ENCODE data around the gene ZNF771.

ZNF771 gene

DNA sequence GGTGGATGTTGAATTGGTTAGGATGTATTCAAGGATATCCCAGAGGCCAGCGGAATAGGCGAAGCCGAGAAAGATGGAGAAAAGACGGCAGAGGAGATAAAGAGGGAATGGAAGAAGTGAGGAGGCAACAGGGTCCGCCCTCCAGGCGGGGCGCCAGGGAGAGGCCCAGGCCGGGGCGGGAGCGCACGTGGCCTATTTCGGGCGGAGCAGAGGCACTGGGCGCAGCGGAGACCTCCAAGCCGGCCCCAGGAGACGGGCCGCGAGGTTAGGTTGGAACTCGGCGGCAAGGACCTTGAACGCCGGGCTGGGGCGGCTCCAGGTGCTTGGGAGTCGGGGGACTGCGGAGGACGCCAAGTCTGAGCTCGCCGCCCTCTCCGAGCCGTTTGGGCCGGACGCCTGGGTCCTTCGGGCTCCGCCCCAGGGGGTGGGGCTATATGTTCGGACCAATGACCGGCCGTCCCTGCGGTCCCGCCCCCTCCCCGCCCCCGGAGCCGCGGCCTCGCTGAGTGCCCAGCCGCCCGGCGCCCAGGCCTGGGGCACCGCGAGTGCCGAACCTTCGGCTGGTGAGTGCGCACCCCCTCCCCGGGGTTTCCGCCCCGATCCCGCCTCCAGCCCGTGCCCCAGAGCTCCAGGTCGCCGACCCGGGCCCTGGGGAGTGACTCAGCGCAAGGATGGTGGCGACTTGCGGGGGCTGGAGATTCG lies at the start of gene ZNF771:
TSS of gene ZNF771 (plus strand) at position 505 of the 702 bp plus-strand sequence. CDS start 448 bp downstream, outside the sequence.
- peak; percentile 87 for DNase-seq (ENCODE audit: low spot score)

DNA sequence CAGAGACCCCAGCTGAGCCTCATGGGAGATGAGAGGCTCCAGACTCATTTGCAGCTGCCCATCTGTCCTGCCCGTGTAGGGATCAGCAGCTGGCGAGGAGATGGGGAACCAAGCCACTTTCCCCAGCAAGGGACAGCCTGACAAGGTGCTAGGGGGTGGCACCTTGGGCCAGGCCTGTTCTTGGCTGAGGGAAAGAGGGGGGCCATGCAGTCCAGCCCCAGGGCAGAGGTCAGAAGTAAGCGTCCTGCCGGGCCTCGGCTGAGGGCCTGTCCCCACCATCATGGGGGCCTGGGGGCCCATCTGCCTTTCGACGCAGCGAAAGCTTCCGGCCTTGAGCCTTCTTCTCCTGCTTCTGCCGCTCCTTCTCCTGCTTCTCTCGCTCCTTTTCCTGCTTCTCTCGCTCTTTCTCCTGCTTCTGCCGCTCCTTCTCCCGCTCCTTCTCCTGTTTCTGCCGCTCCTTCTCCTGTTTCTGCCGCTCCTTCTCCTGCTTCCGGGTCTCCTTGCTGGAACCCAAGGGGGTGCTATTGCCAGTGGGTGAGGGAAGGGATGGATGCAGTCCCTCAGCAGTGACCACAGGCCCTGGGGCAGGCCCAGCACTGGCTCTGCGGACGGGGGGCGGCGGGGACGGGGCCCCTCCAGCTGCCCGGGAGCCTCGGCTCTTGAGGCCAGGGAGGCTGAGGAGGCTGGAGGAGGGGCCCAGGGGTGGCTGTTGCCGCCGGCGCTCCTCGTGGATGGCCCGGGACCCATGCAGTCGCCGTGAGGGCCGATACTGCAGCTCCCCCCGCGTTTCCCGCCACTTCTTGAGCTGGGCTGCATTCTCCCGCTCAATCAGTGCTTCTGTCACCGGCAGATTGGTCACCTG lies 49.5 kb upstream of the ZNF771 start:
- DNase-seq (ENCODE audit: low spot score): no peak

DNA sequence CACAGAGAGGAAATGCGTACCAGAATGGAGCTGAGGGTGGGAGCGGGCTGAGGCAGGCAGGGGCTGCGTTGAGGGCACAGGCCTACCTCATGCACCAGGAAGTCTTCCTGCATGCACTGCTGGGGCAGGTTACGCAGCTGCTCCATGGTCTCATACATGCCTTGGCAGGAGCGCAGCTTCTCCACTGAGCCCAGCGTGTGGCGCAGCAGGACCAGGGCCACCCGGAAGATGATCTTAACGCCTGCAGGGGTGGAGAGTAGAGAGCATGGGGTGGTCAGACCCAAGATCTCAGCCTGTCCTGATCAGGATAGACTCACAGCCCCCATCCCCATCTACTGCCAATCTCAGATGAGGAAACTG lies 48.8 kb upstream of the ZNF771 start:
- no peak for DNase-seq (ENCODE audit: low spot score)

- DNase-seq (ENCODE audit: low spot score): no peak
Measured at GRCh38 chr16:30358990-30359870, 48.2 kb upstream of the ZNF771 start.

- DNase-seq (ENCODE audit: low spot score): no peak
Measured at GRCh38 chr16:30359871-30360170, 47.6 kb upstream of the ZNF771 start.

GRCh38 chr16:30361180-30361579 lies 46.2 kb upstream of the ZNF771 start:
- no peak for DNase-seq (ENCODE audit: low spot score)

DNA sequence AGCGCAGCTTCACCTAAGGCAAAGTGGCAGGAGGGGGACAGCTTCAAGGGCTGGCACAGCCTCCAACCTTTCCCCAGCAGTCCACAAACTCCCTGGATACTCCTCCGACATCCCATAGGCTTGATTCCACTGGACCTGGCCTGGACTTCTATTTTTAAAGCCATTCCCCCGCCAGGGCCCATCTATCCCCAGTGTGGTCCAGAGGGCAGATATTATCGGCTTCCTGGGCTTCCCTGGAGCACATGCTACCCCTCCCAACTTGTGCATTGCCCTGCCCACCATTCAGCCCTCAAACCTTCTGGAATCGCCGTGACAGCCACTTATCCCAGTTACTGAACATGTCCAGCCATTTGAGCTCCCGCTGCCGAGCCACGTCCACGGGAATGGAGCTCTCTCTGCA lies 42.2 kb upstream of the ZNF771 start:
- no peak for DNase-seq (ENCODE audit: low spot score)

DNA sequence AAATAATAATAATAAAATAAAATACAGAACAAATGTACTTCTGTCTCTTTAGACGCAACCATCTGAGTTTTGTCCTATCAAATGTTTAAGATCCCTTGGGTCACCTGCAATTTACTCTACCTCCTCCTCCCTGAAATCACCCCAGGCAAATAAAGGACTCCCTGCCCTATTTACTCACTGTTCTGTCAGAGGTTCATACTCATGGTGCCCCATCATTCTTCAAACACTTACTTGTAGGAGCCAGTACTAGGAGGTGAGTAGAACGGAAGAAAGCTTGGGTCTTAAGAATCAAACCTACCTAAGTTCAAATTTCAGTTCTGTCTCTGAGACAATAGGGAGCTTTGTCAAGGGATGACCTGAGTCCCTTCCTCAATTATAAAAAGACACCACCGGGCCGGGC lies 40.9 kb upstream of the ZNF771 start:
- DNase-seq (ENCODE audit: low spot score): no peak

DNA sequence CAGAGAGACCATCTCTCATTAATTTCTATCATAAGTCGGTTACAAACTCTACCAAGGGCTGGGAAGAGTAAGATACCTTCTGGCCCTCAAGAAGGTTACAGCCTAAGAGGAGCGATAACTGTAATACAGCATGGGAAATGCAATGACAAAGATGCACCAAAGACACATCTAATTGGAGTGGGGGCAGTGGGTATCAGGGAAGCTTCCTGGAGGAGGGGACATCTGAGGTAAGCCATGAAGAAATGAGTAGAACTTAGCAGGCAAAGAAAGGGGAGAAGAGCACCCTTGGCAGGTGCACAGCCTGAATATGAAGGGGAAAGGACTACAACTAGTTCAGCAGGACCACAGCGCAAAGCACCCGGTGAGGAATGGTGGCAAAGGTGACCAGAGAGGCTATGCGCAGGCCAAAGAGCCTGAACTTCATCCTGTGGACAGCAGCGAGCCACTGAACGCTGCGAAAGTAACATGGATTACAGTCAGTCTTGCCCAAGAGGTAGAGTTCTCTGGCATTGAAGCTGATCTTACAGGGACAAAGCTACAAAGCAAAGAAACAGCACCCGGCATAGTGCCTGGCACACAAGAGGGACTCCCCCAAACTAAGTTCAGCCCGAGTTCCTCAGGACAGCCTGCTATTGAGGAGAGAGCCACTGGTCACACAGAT lies 39.9 kb upstream of the ZNF771 start:
- no peak for DNase-seq (ENCODE audit: low spot score)

DNA sequence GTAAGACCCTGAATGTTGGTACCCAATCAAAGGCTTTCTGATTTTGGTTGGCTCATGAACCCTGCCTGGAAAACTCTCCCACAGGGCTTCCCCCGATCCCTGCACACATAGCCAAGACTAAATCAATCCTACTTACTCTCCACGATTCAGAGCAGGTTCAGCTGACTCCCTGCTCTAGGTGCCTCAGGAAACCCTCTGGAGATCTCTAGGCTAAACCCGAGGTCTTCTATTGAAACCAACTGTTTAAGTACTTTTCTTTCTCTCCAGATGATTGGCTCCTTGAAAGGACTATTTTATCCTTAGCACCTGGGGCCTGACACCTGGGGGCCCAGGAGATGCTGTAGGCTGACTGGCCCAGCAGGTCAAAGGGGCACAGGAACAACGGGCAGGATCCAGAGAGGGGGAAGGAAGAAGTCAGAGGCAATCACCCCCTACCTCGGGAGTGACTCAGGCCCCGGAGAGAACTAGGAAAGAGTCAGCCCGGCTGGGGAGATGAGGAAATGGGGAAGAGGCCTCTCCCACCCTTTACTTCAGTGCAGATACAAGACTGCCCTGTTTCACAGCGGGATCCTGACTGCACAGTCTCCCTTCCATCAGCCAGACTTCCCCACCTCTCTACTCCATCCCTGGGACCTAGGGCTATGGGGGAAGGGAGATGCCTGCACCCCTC lies 39.1 kb upstream of the ZNF771 start:
- peak; percentile 82 for DNase-seq (ENCODE audit: low spot score)

- no peak for DNase-seq (ENCODE audit: low spot score)
Measured at GRCh38 chr16:30368792-30369090, 38.7 kb upstream of the ZNF771 start.

DNA sequence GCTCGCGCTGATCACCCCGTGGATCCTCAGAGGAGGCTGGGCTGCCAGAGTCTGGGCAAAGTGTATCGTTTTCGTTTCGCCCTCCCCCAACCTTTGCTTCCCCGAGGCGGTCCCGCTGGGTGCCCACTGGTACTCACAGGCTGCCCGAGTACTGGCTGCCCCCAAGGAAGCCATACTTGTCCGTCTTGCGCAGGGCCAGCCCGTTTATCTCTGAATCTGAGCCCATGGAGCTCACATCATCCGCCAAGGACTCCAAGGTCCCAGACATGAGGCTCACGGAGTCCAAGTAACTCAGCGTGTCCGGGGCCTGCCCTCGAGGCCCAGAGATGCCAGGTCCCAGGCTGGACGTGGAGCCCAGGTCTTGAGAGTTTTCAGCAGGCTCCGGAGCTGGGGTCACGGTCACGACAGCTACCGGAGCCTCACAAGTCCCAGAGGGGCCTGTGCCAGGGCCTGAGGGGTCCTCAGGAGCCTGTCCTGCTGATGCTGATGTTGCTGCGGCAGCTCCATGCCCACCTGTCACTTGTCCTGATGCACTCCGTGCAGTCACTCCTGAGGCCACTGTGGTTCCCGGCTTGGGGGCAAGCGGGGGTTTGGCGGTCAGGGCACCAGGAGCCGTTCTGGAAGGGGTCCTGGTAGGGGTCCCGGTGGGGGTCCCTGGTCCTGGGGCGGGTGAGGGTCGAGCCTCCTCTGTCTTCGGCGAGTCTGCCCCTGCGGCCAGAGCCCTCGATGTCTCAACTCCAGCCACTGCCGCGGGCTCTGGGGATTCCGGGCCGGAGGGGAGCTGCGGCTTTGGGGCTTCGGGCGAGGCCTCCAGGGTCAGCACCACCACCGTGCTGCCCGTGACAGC lies 38.1 kb upstream of the ZNF771 start:
- no peak for DNase-seq (ENCODE audit: low spot score)

DNA sequence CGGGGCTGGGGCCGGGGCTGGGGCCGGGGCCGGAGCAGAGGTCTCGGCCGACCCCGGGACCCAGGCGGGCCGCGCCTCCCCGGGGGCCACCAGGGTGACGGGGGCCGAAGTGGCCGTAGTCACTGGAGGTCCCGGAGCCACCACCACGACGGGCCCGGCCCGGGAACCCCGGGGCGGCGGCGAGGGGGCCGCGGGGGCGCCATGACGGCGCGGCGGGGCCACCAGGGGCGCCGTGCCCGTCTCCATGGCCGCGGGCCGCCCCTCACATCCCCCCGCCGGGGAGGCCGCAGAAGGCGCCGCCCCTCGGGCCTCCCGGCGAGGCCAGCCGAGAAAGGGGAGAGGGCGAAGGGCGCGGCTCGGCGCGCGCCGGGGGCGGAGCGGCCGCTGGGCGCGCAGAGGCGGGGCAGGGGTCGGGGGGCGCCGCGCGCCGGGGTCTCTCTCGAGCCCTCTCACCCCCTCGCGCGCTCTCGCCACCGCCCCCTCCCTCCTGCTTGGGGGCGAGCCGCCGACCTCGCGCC lies 37.4 kb upstream of the ZNF771 start:
- no peak for DNase-seq (ENCODE audit: low spot score)

DNA sequence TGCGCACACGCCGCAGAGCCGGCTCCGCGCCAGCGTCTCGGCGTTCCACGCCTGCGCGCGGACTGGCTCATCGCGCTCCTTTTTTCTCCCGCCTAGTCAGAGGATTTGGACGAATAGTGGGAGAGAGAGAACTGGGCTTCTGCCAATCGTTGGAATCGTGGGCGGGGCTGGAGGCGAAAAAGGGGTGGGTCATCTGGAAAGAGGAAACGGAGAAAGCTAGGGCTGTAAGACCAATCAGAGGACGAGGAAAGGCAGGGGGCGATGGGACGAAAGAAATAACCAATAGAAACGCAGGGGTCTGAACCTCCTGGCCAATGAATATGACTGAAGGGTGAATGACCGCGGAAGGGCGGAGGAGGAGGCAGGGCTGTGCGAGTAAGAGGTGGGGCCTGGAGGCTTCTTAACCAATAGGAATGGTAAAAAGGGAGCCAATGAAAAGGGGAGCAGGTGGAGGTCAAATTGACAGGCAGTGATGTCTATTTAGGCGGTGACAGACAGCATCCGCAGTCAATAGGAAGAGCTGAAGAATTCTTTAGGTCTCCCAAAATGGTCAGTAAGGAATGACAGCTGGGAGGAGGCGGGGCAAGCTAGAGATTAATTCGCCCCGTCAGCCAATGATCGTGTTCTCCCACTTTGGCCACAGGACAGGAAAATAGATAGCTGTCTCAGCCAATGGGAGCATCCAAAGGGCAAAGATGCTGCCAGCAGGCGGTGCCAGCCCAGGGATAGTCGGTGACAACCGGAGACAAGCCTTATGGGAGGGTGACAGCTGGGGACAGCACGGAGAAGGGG lies 36.8 kb upstream of the ZNF771 start, which contains the start of gene TBC1D10B:
TSS of gene TBC1D10B (minus strand) at position 39 of the 792 bp plus-strand sequence. CDS start 311 bp downstream, outside the sequence.
- DNase-seq (ENCODE audit: low spot score): peak; percentile 100

DNA sequence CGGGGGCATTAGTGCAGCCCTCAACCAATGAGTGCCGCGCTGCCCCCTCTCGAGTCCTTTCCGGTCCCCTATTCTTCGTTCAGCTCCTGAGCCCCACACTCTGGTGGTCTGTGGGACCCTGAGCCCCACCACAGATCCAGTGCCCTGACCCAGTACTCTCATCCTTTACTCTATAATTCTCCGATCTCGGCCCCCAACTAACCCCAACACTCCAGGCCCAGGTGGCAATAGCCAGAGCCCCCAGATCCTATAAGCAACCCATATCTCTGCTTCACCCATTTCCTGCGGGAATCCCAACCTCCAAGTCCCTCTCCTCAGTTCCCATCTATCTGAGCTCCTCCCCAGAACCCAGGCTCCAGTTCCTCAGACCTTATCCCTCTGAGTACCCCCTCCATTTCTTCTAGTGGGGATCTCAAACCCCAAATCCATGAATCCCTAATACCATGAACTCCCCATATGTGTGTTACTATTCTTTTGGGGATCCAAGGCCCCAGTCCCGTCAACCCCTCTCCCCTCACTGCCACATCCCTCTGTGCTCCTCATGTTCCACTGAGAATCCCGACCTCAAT lies 36.1 kb upstream of the ZNF771 start:
- DNase-seq (ENCODE audit: low spot score): no peak

DNA sequence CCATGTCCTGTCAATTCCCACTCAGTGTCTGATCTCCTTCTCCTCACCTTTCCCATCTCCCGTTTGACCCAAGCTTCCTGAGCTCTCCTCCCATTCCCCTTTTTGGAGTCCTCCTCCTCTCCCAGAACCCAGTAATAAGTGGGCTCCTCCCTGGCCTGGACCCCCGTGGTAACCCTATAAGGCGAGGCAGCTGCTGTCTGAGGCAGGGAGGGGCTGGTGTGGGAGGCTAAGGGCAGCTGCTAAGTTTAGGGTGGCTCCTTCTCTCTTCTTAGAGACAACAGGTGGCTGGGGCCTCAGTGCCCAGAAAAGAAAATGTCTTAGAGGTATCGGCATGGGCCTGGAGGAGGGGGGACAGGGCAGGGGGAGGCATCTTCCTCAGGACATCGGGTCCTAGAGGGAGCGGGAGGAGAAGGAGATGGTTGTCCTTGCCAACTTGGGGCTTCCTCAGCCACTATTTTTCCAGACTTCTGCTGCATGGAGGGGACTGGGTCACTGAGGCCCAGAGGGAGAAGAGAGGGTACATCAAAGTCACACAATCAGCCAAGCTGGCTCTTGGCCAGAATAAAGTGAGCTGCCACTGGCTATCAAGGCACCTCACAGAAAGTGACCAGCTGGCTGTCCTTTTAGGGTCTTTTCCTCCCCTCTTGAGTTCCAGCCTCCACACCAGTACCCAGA lies 35.2 kb upstream of the ZNF771 start:
- DNase-seq (ENCODE audit: low spot score): no peak

GRCh38 chr16:30372725-30373124 lies 34.7 kb upstream of the ZNF771 start:
- no peak for DNase-seq (ENCODE audit: low spot score)

GRCh38 chr16:30374538-30374937 lies 32.9 kb upstream of the ZNF771 start, which contains the start of gene MYL11:
TSS of gene MYL11 (plus strand) at chr16:30374802. CDS start at chr16:30374858, 56 bp downstream.
- no peak for DNase-seq (ENCODE audit: low spot score)

DNA sequence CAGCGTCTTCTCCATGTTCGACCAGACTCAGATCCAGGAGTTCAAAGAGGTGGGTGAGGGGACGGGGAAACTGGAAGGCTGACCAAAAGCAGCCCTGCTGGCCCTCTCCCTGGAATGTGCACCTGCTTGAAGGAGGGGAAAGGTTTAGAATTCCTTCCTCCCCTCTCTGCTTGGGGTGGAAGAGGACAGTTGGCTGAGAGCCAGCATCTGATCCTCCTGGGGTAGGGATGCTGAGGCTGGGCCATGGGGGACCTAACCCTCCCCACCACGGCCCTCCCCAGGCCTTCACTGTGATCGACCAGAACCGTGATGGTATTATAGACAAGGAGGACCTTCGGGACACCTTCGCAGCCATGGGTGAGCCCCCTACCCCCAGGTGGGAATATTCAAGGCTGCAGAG lies 31.5 kb upstream of the ZNF771 start:
- DNase-seq (ENCODE audit: low spot score): no peak
